ENCODE measurements around the gene DLG2.

Gene DLG2

GRCh38 chr11:83809274-83809673, 1817.9 kb downstream of the DLG2 start:
- Histone ChIP-seq H3K9me3 (ENCODE audit: control insufficient read depth, low read length) (no peaks in the 10 kb centered on the region), H3K36me3 (ENCODE audit: control insufficient read depth, insufficient read depth, low read length) (no peaks in the 10 kb centered on the region), H3K27ac (ENCODE audit: insufficient read depth, low read depth, low read length, poor library complexity, severe bottlenecking) (no peak overlapping the region), H3K4me1 (ENCODE audit: control insufficient read depth, insufficient read depth, low read length) (no peaks in the 10 kb centered on the region), H3K27me3 (ENCODE audit: control insufficient read depth, insufficient read depth, low read length, poor library complexity, severe bottlenecking) (no peaks in the 10 kb centered on the region), H3K4me3 (ENCODE audit: insufficient read depth, low read depth, low read length) (no peak overlapping the region)

- no peak overlapping the region for H3K4me3 ChIP-seq (ENCODE audit: insufficient read depth, low read depth, low read length)
These were observed 1825.3 kb downstream of the DLG2 start for GRCh38 chr11:83801799-83802198.

GRCh38 chr11:83793310-83793709, 1833.8 kb downstream of the DLG2 start:
- no peaks in the 10 kb centered on the region for H3K36me3 ChIP-seq (ENCODE audit: control insufficient read depth, insufficient read depth, low read length)
- H3K27ac ChIP-seq (ENCODE audit: insufficient read depth, low read depth, low read length, poor library complexity, severe bottlenecking) = no peak overlapping the region
- no peak overlapping the region for H3K4me3 ChIP-seq (ENCODE audit: insufficient read depth, low read depth, low read length)
- 83 to 94% methylated on average over 1 to 2 of the region's 2 CpGs for WGBS, 2 experiments
- H3K27me3 ChIP-seq (ENCODE audit: control insufficient read depth, insufficient read depth, low read length, poor library complexity, severe bottlenecking) = no peaks in the 10 kb centered on the region
- no peaks in the 10 kb centered on the region for H3K4me1 ChIP-seq (ENCODE audit: control insufficient read depth, insufficient read depth, low read length)
- H3K9me3 ChIP-seq (ENCODE audit: control insufficient read depth, low read length) = no peaks in the 10 kb centered on the region

More at GRCh38 chr11:83801799-83802198, 1825.3 kb downstream of the DLG2 start:
- Histone ChIP-seq H3K4me1 (ENCODE audit: control insufficient read depth, insufficient read depth, low read length) (no peaks in the 10 kb centered on the region), H3K9me3 (ENCODE audit: control insufficient read depth, low read length) (no peaks in the 10 kb centered on the region), H3K36me3 (ENCODE audit: control insufficient read depth, insufficient read depth, low read length) (no peaks in the 10 kb centered on the region), H3K27me3 (ENCODE audit: control insufficient read depth, insufficient read depth, low read length, poor library complexity, severe bottlenecking) (no peaks in the 10 kb centered on the region), H3K27ac (ENCODE audit: insufficient read depth, low read depth, low read length, poor library complexity, severe bottlenecking) (no peak overlapping the region)
- WGBS, 2 experiments = 94 to 96% methylated on average over 1 of the region's 1 CpG

GRCh38 chr11:83791557-83791956, 1835.6 kb downstream of the DLG2 start:
- 93 to 94% methylated on average over 17 of the region's 17 CpGs for WGBS, 2 experiments
- no peaks in the 10 kb centered on the region for H3K4me1 ChIP-seq (ENCODE audit: control insufficient read depth, insufficient read depth, low read length)

GRCh38 chr11:83785942-83786341, 1841.2 kb downstream of the DLG2 start:
- Histone ChIP-seq H3K36me3 (ENCODE audit: control insufficient read depth, insufficient read depth, low read length) (no peaks in the 10 kb centered on the region), H3K4me3 (ENCODE audit: insufficient read depth, low read depth, low read length) (no peak overlapping the region), H3K27me3 (ENCODE audit: control insufficient read depth, insufficient read depth, low read length, poor library complexity, severe bottlenecking) (no peaks in the 10 kb centered on the region), H3K4me1 (ENCODE audit: control insufficient read depth, insufficient read depth, low read length) (no peaks in the 10 kb centered on the region), H3K27ac (ENCODE audit: insufficient read depth, low read depth, low read length, poor library complexity, severe bottlenecking) (no peak overlapping the region), H3K9me3 (ENCODE audit: control insufficient read depth, low read length) (no peaks in the 10 kb centered on the region)
- WGBS, 2 experiments = 94 to 95% methylated on average over 2 of the region's 2 CpGs

More at GRCh38 chr11:83791557-83791956, 1835.6 kb downstream of the DLG2 start:
- no peaks in the 10 kb centered on the region for H3K27me3 ChIP-seq (ENCODE audit: control insufficient read depth, insufficient read depth, low read length, poor library complexity, severe bottlenecking)
- H3K4me3 ChIP-seq (ENCODE audit: insufficient read depth, low read depth, low read length) = no peak overlapping the region
- H3K27ac ChIP-seq (ENCODE audit: insufficient read depth, low read depth, low read length, poor library complexity, severe bottlenecking) = no peak overlapping the region
- H3K9me3 ChIP-seq (ENCODE audit: control insufficient read depth, low read length) = no peaks in the 10 kb centered on the region
- H3K36me3 ChIP-seq (ENCODE audit: control insufficient read depth, insufficient read depth, low read length) = no peaks in the 10 kb centered on the region

GRCh38 chr11:83784419-83784818, 1842.7 kb downstream of the DLG2 start:
- no peak overlapping the region for H3K27ac ChIP-seq (ENCODE audit: insufficient read depth, low read depth, low read length, poor library complexity, severe bottlenecking)
- no peaks in the 10 kb centered on the region for H3K4me1 ChIP-seq (ENCODE audit: control insufficient read depth, insufficient read depth, low read length)
- no peak overlapping the region for H3K4me3 ChIP-seq (ENCODE audit: insufficient read depth, low read depth, low read length)
- 100% methylated on average over 1 of the region's 1 CpG for WGBS, 2 experiments
- H3K36me3 ChIP-seq (ENCODE audit: control insufficient read depth, insufficient read depth, low read length) = no peaks in the 10 kb centered on the region
- H3K9me3 ChIP-seq (ENCODE audit: control insufficient read depth, low read length) = no peaks in the 10 kb centered on the region
- no peaks in the 10 kb centered on the region for H3K27me3 ChIP-seq (ENCODE audit: control insufficient read depth, insufficient read depth, low read length, poor library complexity, severe bottlenecking)

GRCh38 chr11:83782329-83782728, 1844.8 kb downstream of the DLG2 start:
- 87 to 97% methylated on average over 1 of the region's 1 CpG for WGBS, 2 experiments
- no peak overlapping the region for H3K4me3 ChIP-seq (ENCODE audit: insufficient read depth, low read depth, low read length)
- no peaks in the 10 kb centered on the region for H3K27me3 ChIP-seq (ENCODE audit: control insufficient read depth, insufficient read depth, low read length, poor library complexity, severe bottlenecking)
- H3K9me3 ChIP-seq (ENCODE audit: control insufficient read depth, low read length) = no peaks in the 10 kb centered on the region
- no peaks in the 10 kb centered on the region for H3K4me1 ChIP-seq (ENCODE audit: control insufficient read depth, insufficient read depth, low read length)
- no peak overlapping the region for H3K27ac ChIP-seq (ENCODE audit: insufficient read depth, low read depth, low read length, poor library complexity, severe bottlenecking)
- H3K36me3 ChIP-seq (ENCODE audit: control insufficient read depth, insufficient read depth, low read length) = no peaks in the 10 kb centered on the region

GRCh38 chr11:83779876-83780275, 1847.3 kb downstream of the DLG2 start:
- H3K36me3 ChIP-seq (ENCODE audit: control insufficient read depth, insufficient read depth, low read length) = no peaks in the 10 kb centered on the region
- no peak overlapping the region for H3K4me3 ChIP-seq (ENCODE audit: insufficient read depth, low read depth, low read length)
- 95 to 97% methylated on average over 3 to 4 of the region's 4 CpGs for WGBS, 2 experiments
- no peak overlapping the region for H3K27ac ChIP-seq (ENCODE audit: insufficient read depth, low read depth, low read length, poor library complexity, severe bottlenecking)
- H3K27me3 ChIP-seq (ENCODE audit: control insufficient read depth, insufficient read depth, low read length, poor library complexity, severe bottlenecking) = no peaks in the 10 kb centered on the region
- H3K4me1 ChIP-seq (ENCODE audit: control insufficient read depth, insufficient read depth, low read length) = no peaks in the 10 kb centered on the region
- H3K9me3 ChIP-seq (ENCODE audit: control insufficient read depth, low read length) = no peaks in the 10 kb centered on the region

- no peak overlapping the region for H3K4me3 ChIP-seq (ENCODE audit: insufficient read depth, low read depth, low read length)
- H3K36me3 ChIP-seq (ENCODE audit: control insufficient read depth, insufficient read depth, low read length) = no peaks in the 10 kb centered on the region
- H3K4me1 ChIP-seq (ENCODE audit: control insufficient read depth, insufficient read depth, low read length) = no peaks in the 10 kb centered on the region
- no peaks in the 10 kb centered on the region for H3K9me3 ChIP-seq (ENCODE audit: control insufficient read depth, low read length)
- H3K27me3 ChIP-seq (ENCODE audit: control insufficient read depth, insufficient read depth, low read length, poor library complexity, severe bottlenecking) = no peaks in the 10 kb centered on the region
- WGBS, 2 experiments = 71 to 76% methylated on average over 2 of the region's 2 CpGs
- no peak overlapping the region for H3K27ac ChIP-seq (ENCODE audit: insufficient read depth, low read depth, low read length, poor library complexity, severe bottlenecking)
These were observed 1848.5 kb downstream of the DLG2 start for GRCh38 chr11:83778596-83778995.

- H3K27ac ChIP-seq (ENCODE audit: insufficient read depth, low read depth, low read length, poor library complexity, severe bottlenecking) = no peak overlapping the region
- WGBS, 2 experiments = 95% methylated on average over 6 to 7 of the region's 7 CpGs
- no peak overlapping the region for H3K4me3 ChIP-seq (ENCODE audit: insufficient read depth, low read depth, low read length)
- no peaks in the 10 kb centered on the region for H3K9me3 ChIP-seq (ENCODE audit: control insufficient read depth, low read length)
- H3K27me3 ChIP-seq (ENCODE audit: control insufficient read depth, insufficient read depth, low read length, poor library complexity, severe bottlenecking) = no peaks in the 10 kb centered on the region
- no peaks in the 10 kb centered on the region for H3K36me3 ChIP-seq (ENCODE audit: control insufficient read depth, insufficient read depth, low read length)
- no peaks in the 10 kb centered on the region for H3K4me1 ChIP-seq (ENCODE audit: control insufficient read depth, insufficient read depth, low read length)
These were observed 1852.9 kb downstream of the DLG2 start for GRCh38 chr11:83773950-83774880.
